ENCODE data around the gene PDE3A. TPM values are rescaled to one million over a fixed set of nuclear protein-coding genes. Genes with fewer than 3 reads are reported as not detected.

The PDE3A gene
- total RNA-seq, 1 experiment from 2014 or later, result 0.12 TPM

DNA sequence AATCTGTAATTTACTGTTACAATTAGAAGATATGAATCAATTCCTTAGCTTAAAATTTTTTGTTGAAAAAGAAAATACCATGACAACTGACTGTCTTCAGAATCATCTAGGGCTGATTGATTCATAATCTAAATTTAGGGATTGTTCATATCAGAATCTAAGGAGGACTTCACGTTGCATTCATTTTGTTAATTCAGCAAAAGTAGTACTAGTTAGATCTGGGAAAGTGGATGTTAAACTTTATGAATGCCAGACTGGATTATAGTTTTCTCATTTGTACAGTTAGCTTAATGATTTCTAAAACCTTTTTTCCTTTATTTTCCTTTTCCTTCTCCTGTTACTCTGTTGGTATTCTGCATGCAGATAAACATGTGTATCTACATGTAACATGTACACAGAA, 135.5 kb downstream of the PDE3A start:
- DNase-seq (ENCODE audit: low read depth, low spot score), result no peak
- ChIA-PET CTCF (no interaction called here), RAD21 (ENCODE audit: low non-redundant PET in 1 of 2, low total read pairs in 2 of 2, uncharacterized antibody in 2 of 2, unreplicated experiment in 2 of 2) (no interaction called here), POLR2A (no interaction called here)
- Histone ChIP-seq H3K9me2 (ENCODE audit: insufficient read depth) (no peaks in the 10 kb centered on the region), H3K79me2 (ENCODE audit: insufficient read depth, low read length) (no peaks in the 10 kb centered on the region), H3K4me3 (replicated peaks in 1 of 2; ENCODE audit: low read depth in 1 of 2, low read length in 2 of 2) (no peak overlapping the region), H3K4me2 (ENCODE audit: low read length) (no peak overlapping the region), H3K9me3 (ENCODE audit: control insufficient read depth in 1 of 2, insufficient read depth in 1 of 2, low read depth in 1 of 2, low read length in 2 of 2) (no peaks in the 10 kb centered on the region), H3K27ac (ENCODE audit: low read depth, low read length) (no peak overlapping the region), H3K4me1 (ENCODE audit: control insufficient read depth in 1 of 2, insufficient read depth in 2 of 2, low read length in 2 of 2) (no peaks in the 10 kb centered on the region), H2AFZ (ENCODE audit: low read depth, low read length, poor library complexity, severe bottlenecking) (no peak overlapping the region), H4K20me1 (ENCODE audit: insufficient read depth) (no peaks in the 10 kb centered on the region), H3K9ac (ENCODE audit: low read length) (no peak overlapping the region), H3K27me3 (ENCODE audit: insufficient read depth, low read length) (no peaks in the 10 kb centered on the region), H3K36me3 (ENCODE audit: control insufficient read depth in 1 of 2, insufficient read depth in 2 of 2, low read length in 2 of 2) (no peaks in the 10 kb centered on the region)
- intact Hi-C loops (cut with micrococcal nuclease), result no loop called here
- no peak for ATAC-seq
- TF ChIP-seq YY1 (IDR thresholded peaks at IDR 0.05; ENCODE audit: extremely low read depth, insufficient replicate concordance, low read depth, low read length) (no peak), CBX3 (IDR thresholded peaks at IDR 0.05; ENCODE audit: low read depth) (no peak), JUND (IDR thresholded peaks at IDR 0.05) (no peak), EZH2 (IDR thresholded peaks at IDR 0.05) (no peak), ZNF274 (IDR thresholded peaks at IDR 0.05; ENCODE audit: low read depth, low read length) (no peak), CEBPB (IDR thresholded peaks at IDR 0.05; ENCODE audit: low read depth) (no peak), EZH2phosphoT487 (IDR thresholded peaks at IDR 0.05; ENCODE audit: borderline replicate concordance) (no peak), RAD21 (IDR thresholded peaks at IDR 0.05; ENCODE audit: low read depth) (no peak), POLR2AphosphoS5 (IDR thresholded peaks at IDR 0.05; ENCODE audit: low read depth, low read length) (no peak)
- no TSS peak for BruUV-seq (replicated peaks)

DNA sequence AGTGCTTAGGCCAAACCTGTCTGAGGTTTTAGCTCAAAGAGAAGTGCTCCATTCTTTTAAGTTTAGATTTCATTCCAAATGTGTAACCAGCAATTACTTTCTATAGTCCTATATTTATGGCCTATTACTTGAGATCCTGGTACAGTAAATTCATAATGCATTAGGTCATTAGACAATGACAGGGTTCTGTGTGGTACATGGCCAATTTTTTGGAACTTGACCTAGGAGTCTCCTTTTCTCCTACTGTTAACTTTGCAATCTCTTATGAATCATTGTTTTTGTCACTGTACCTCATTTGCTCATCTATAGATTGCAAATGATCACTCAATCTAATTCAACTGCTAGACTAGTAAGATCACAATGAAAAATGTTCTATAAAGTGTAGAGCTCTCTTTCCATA, 136.7 kb downstream of the PDE3A start:
- DNase-seq (ENCODE audit: low read depth, low spot score) (no peak), ATAC-seq (no peak)
- no peaks in the 10 kb centered on the region for H3K79me2 ChIP-seq (ENCODE audit: insufficient read depth, low read length)
- H3K27me3 ChIP-seq (ENCODE audit: insufficient read depth, low read length), result no peaks in the 10 kb centered on the region
- H3K9me3 ChIP-seq (ENCODE audit: control insufficient read depth in 1 of 2, insufficient read depth in 1 of 2, low read depth in 1 of 2, low read length in 2 of 2), result no peaks in the 10 kb centered on the region
- H3K4me1 ChIP-seq (ENCODE audit: control insufficient read depth in 1 of 2, insufficient read depth in 2 of 2, low read length in 2 of 2), result no peaks in the 10 kb centered on the region
- no peaks in the 10 kb centered on the region for H4K20me1 ChIP-seq (ENCODE audit: insufficient read depth)
- intact Hi-C loops (cut with micrococcal nuclease), result no loop called here
- no peak overlapping the region for H2AFZ ChIP-seq (ENCODE audit: low read depth, low read length, poor library complexity, severe bottlenecking)
- BruUV-seq (replicated peaks), result no TSS peak
- ChIA-PET CTCF (no interaction called here), RAD21 (ENCODE audit: low non-redundant PET in 1 of 2, low total read pairs in 2 of 2, uncharacterized antibody in 2 of 2, unreplicated experiment in 2 of 2) (no interaction called here), POLR2A (no interaction called here)
- no peak overlapping the region for H3K9ac ChIP-seq (ENCODE audit: low read length)
- no peak overlapping the region for H3K27ac ChIP-seq (ENCODE audit: low read depth, low read length)
- no peak overlapping the region for H3K4me3 ChIP-seq (replicated peaks in 1 of 2; ENCODE audit: low read depth in 1 of 2, low read length in 2 of 2)
- H3K4me2 ChIP-seq (ENCODE audit: low read length), result no peak overlapping the region
- H3K9me2 ChIP-seq (ENCODE audit: insufficient read depth), result no peaks in the 10 kb centered on the region
- H3K36me3 ChIP-seq (ENCODE audit: control insufficient read depth in 1 of 2, insufficient read depth in 2 of 2, low read length in 2 of 2), result no peaks in the 10 kb centered on the region
- no peak for TF ChIP-seq SIN3A (IDR thresholded peaks at IDR 0.05; ENCODE audit: low read depth)
- TF ChIP-seq JUND (IDR thresholded peaks at IDR 0.05), result no peak
- no peak for TF ChIP-seq EZH2phosphoT487 (IDR thresholded peaks at IDR 0.05; ENCODE audit: borderline replicate concordance)
- no peak for TF ChIP-seq ZFX (IDR thresholded peaks at IDR 0.05)
- TF ChIP-seq SP1 (IDR thresholded peaks at IDR 0.05; ENCODE audit: low read depth), result no peak
- no peak for TF ChIP-seq FOSL1 (IDR thresholded peaks at IDR 0.05; ENCODE audit: low read depth)
- TF ChIP-seq CBX3 (IDR thresholded peaks at IDR 0.05; ENCODE audit: low read depth), result no peak
- TF ChIP-seq, protein P1, sequence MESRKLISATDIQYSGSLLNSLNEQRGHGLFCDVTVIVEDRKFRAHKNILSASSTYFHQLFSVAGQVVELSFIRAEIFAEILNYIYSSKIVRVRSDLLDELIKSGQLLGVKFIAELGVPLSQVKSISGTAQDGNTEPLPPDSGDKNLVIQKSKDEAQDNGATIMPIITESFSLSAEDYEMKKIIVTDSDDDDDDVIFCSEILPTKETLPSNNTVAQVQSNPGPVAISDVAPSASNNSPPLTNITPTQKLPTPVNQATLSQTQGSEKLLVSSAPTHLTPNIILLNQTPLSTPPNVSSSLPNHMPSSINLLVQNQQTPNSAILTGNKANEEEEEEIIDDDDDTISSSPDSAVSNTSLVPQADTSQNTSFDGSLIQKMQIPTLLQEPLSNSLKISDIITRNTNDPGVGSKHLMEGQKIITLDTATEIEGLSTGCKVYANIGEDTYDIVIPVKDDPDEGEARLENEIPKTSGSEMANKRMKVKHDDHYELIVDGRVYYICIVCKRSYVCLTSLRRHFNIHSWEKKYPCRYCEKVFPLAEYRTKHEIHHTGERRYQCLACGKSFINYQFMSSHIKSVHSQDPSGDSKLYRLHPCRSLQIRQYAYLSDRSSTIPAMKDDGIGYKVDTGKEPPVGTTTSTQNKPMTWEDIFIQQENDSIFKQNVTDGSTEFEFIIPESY (IDR thresholded peaks at IDR 0.05; ENCODE audit: extremely low read depth, insufficient replicate concordance, low read length), result no peak
- no peak for TF ChIP-seq POLR2AphosphoS5 (IDR thresholded peaks at IDR 0.05; ENCODE audit: low read depth, low read length)
- TF ChIP-seq SRF (IDR thresholded peaks at IDR 0.05; ENCODE audit: low read depth), result no peak
- no peak for TF ChIP-seq ZNF274 (IDR thresholded peaks at IDR 0.05; ENCODE audit: low read depth, low read length)
- no peak for TF ChIP-seq ELF1 (IDR thresholded peaks at IDR 0.05; ENCODE audit: borderline replicate concordance, low read depth)
- no peak for TF ChIP-seq MAX (IDR thresholded peaks at IDR 0.05)
- TF ChIP-seq YY1 (IDR thresholded peaks at IDR 0.05; ENCODE audit: extremely low read depth, insufficient replicate concordance, low read depth, low read length), result no peak
- TF ChIP-seq, protein P2, sequence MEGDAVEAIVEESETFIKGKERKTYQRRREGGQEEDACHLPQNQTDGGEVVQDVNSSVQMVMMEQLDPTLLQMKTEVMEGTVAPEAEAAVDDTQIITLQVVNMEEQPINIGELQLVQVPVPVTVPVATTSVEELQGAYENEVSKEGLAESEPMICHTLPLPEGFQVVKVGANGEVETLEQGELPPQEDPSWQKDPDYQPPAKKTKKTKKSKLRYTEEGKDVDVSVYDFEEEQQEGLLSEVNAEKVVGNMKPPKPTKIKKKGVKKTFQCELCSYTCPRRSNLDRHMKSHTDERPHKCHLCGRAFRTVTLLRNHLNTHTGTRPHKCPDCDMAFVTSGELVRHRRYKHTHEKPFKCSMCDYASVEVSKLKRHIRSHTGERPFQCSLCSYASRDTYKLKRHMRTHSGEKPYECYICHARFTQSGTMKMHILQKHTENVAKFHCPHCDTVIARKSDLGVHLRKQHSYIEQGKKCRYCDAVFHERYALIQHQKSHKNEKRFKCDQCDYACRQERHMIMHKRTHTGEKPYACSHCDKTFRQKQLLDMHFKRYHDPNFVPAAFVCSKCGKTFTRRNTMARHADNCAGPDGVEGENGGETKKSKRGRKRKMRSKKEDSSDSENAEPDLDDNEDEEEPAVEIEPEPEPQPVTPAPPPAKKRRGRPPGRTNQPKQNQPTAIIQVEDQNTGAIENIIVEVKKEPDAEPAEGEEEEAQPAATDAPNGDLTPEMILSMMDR (IDR thresholded peaks at IDR 0.05 in 2 of 3, conservative IDR thresholded peaks at IDR 0.05 in 1 of 3; ENCODE audit: borderline replicate concordance in 1 of 3, insufficient read depth in 1 of 3, low read depth in 2 of 3, low read length in 2 of 3), result no peak
- TF ChIP-seq POLR2A (IDR thresholded peaks at IDR 0.05; ENCODE audit: borderline replicate concordance, extremely low read depth, insufficient read depth, insufficient read length), result no peak
- no peak for TF ChIP-seq RAD21 (IDR thresholded peaks at IDR 0.05; ENCODE audit: low read depth)
- TF ChIP-seq CEBPB (IDR thresholded peaks at IDR 0.05; ENCODE audit: low read depth), result no peak

All from HCT116 (cell line).